Right kidney (tissue), 1 donor: Measurements from ENCODE around the gene MUS81.

Source experiments
- DNase-seq: peaks from one replicate; pipeline ENCODE4 v3.0.0-alpha.2; 2016

Gene MUS81

DNA sequence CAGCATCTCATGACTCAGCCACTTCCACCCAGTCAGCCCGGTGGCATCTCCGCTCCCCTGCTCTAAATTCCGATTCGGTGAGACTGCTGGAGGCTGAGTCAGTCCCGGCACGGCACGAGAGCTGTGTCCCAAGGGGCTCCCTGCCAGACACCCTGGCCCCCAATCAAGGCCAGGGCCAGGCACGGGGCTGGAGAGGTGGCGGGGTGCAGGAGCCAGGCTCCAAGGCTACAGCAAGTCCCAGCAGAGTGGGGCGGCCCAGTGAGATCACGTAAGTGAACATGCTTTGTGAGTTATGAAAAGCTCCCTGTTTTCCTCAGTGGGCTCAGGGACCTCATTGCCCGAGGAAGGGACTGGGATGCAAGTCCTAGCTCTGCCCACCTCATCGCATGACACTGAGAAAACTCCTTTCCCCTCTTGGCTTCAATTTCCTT, 55.6 kb downstream of the MUS81 start:
- DNase-seq, result no peak
